A549 (cell line): ENCODE results near the gene MRPS22. TPM values are rescaled to one million over a fixed set of nuclear protein-coding genes. Genes with fewer than 3 reads are reported as not detected.

Experiments
- ATAC-seq, 2 experiments: fragments of 200-7000 bp in 1 of 2; fragments of >200 bp in 1 of 2; cut with Nextera tagmentation in 1 of 2; cut with Tn5 transposase in 1 of 2; 3 replicates each; pipeline versions ENCODE4 v1.8.0 to v1.9.1; 2018 to 2020; ENCODE audit warnings: mild to moderate bottlenecking in 1 of 2, moderate library complexity in 1 of 2
- CTCF ChIA-PET: fragments of 300-600 bp; sonication (Branson Sonifier 250); formaldehyde crosslinking; extraction: SDS; loops from one replicate; lab custom pipeline; 2021; ENCODE audit warnings: antibody characterized with exemption, inconsistent platforms; lab: Yijun Ruan, JAX
- POLR2A ChIA-PET: fragments of 350-600 bp; formaldehyde crosslinking; extraction: SDS; loops from one replicate; lab custom pipeline; 2021; ENCODE audit warnings: antibody characterized with exemption, inconsistent platforms; lab: Yijun Ruan, JAX
- DNase-seq, 2 experiments: peaks; one replicate each; pipeline versions ENCODE4 v3.0.0 to v3.0.0-alpha.2; 2011 to 2016; ENCODE audit warnings: low read depth in 1 of 2, low spot score in 1 of 2
- FAIRE-seq: peaks from 2 replicates; lab custom pipeline; 2011; peaks lifted over from hg19 to GRCh38; lab: Jason Lieb, UNC
- H3K27ac ChIP-seq, 2 experiments: fragments of >200 bp; sonication (Bioruptor Twin); formaldehyde crosslinking; 3 replicates each; pipeline ENCODE4 v1.5.1; 2016 to 2017
- H3K4me1 ChIP-seq: fragments of >200 bp; sonication (Bioruptor Twin); formaldehyde crosslinking; 3 replicates; pipeline ENCODE4 v1.6.1; 2016
- H3K4me2 ChIP-seq: fragments of >200 bp; sonication (Bioruptor Twin); formaldehyde crosslinking; 3 replicates; pipeline ENCODE4 v1.6.1; 2016
- H3K4me3 ChIP-seq: fragments of >200 bp; sonication (Bioruptor Twin); formaldehyde crosslinking; 3 replicates; pipeline ENCODE4 v1.5.1; 2016
- H3K9me3 ChIP-seq: fragments of >200 bp; sonication (Bioruptor Twin); formaldehyde crosslinking; 3 replicates; pipeline ENCODE4 v1.6.1; 2016
- BCL3 ChIP-seq: fragments of >200 bp; sonication (Bioruptor Twin); formaldehyde crosslinking; IDR thresholded peaks from 3 replicates; pipeline ENCODE4 v1.6.1; 2016
- BHLHE40 ChIP-seq: IDR thresholded peaks from 2 replicates; pipeline ENCODE4 v1.6.1; 2012; ENCODE audit warnings: low read depth, low read length, inconsistent platforms
- CEBPB ChIP-seq, 2 experiments: fragments of >200 bp in 1 of 2; sonication (Bioruptor Twin) in 1 of 2; formaldehyde crosslinking in 1 of 2; IDR thresholded peaks; 2 replicates each; pipeline ENCODE4 v1.6.1; 2012 to 2016
- E2F6 ChIP-seq: IDR thresholded peaks from 2 replicates; pipeline ENCODE4 v1.6.1; 2012; ENCODE audit warnings: low read depth, borderline replicate concordance
- EP300 ChIP-seq, 2 experiments: fragments of >200 bp; sonication (Bioruptor Twin); formaldehyde crosslinking; IDR thresholded peaks; 2 replicates in 1 of 2; 3 replicates in 1 of 2; pipeline ENCODE4 v1.6.1; 2016 to 2017
- FOSL2 ChIP-seq, 2 experiments: fragments of 450-650 bp in 1 of 2; fragments of >200 bp in 1 of 2; sonication (Bioruptor Twin) in 1 of 2; formaldehyde crosslinking; IDR thresholded peaks; 2 replicates each; pipeline versions ENCODE4 v1.5.0 to v1.6.1; 2016 to 2020; ENCODE audit warnings: mild to moderate bottlenecking in 1 of 2, moderate library complexity in 1 of 2
- FOXS1 ChIP-seq: fragments of 250-450 bp; sonication (Bioruptor Pico); IDR thresholded peaks from 2 replicates; pipeline ENCODE4 v1.5.0; 2020; ENCODE audit warnings: mild to moderate bottlenecking, moderate library complexity
- HEYL ChIP-seq: fragments of 250-450 bp; sonication (Bioruptor Pico); IDR thresholded peaks from 2 replicates; pipeline ENCODE4 v1.8.0; 2021; ENCODE audit warnings: mild to moderate bottlenecking, moderate library complexity
- HOXA7 ChIP-seq: fragments of 250-450 bp; sonication (Bioruptor Pico); IDR thresholded peaks from 2 replicates; pipeline ENCODE4 v1.5.0; 2020; ENCODE audit warnings: mild to moderate bottlenecking, moderate library complexity
- HOXB13 ChIP-seq: fragments of 250-450 bp; sonication (Bioruptor Pico); IDR thresholded peaks from 2 replicates; pipeline ENCODE4 v1.5.0; 2020; ENCODE audit warnings: low read depth, mild to moderate bottlenecking, moderate library complexity
- JUN ChIP-seq, 2 experiments: fragments of >200 bp; sonication (Bioruptor Twin); formaldehyde crosslinking; IDR thresholded peaks; 2 replicates in 1 of 2; 3 replicates in 1 of 2; pipeline ENCODE4 v1.6.1; 2016 to 2017
- JUNB ChIP-seq: fragments of >200 bp; sonication (Bioruptor Twin); formaldehyde crosslinking; IDR thresholded peaks from 2 replicates; pipeline ENCODE4 v1.6.1; 2016
- MAX ChIP-seq: IDR thresholded peaks from 2 replicates; pipeline ENCODE4 v1.6.1; 2012
- MAZ ChIP-seq: fragments of 150-350 bp; IDR thresholded peaks from 2 replicates; pipeline ENCODE4 v1.6.1; 2014; ENCODE audit warnings: antibody characterized with exemption, low read depth, low read length, borderline replicate concordance
- NFE2L2 ChIP-seq: fragments of 150-350 bp; conservative IDR thresholded peaks from 2 replicates; pipeline ENCODE4 v1.6.1; 2014; ENCODE audit warnings: low read length
- PHF8 ChIP-seq: fragments of 200-600 bp; sonication (generic); IDR thresholded peaks from 2 replicates; pipeline ENCODE4 v1.6.1; 2016; ENCODE audit warnings: low read depth, mild to moderate bottlenecking, antibody characterized with exemption, moderate library complexity, borderline replicate concordance
- RAD21 ChIP-seq, 2 experiments: fragments of >200 bp in 1 of 2; sonication (Bioruptor Twin) in 1 of 2; formaldehyde crosslinking in 1 of 2; IDR thresholded peaks in 1 of 2; conservative IDR thresholded peaks in 1 of 2; 2 replicates in 1 of 2; 3 replicates in 1 of 2; pipeline ENCODE4 v1.6.1; 2012 to 2018; ENCODE audit warnings: inconsistent platforms in 1 of 2
- RARB ChIP-seq: fragments of 250-450 bp; sonication (Bioruptor Pico); IDR thresholded peaks from 2 replicates; pipeline ENCODE4 v1.8.0; 2021; ENCODE audit warnings: mild to moderate bottlenecking, moderate library complexity
- REST ChIP-seq: fragments of 200-600 bp; sonication (generic); IDR thresholded peaks from 2 replicates; pipeline ENCODE4 v1.6.1; 2016; ENCODE audit warnings: antibody characterized with exemption, mild to moderate bottlenecking, moderate library complexity
- SREBF2 ChIP-seq: fragments of 450-650 bp; IDR thresholded peaks from 2 replicates; pipeline ENCODE4 v1.6.1; 2014; ENCODE audit warnings: mild to moderate bottlenecking, moderate library complexity
- TFCP2L1 ChIP-seq: fragments of 250-450 bp; sonication (Bioruptor Pico); IDR thresholded peaks from 2 replicates; pipeline ENCODE4 v1.5.0; 2021; ENCODE audit warnings: mild to moderate bottlenecking
- ZC3H11A ChIP-seq: fragments of 450-650 bp; IDR thresholded peaks from 2 replicates; pipeline ENCODE4 v1.6.1; 2014; ENCODE audit warnings: antibody characterized with exemption, mild to moderate bottlenecking
- ZFP36 ChIP-seq: fragments of 450-650 bp; IDR thresholded peaks from 2 replicates; pipeline ENCODE4 v1.6.1; 2014; ENCODE audit warnings: borderline replicate concordance; ENCODE audit not compliant: partially characterized antibody
- WGBS: methylation state at CpG from one replicate; pipeline ENCODE4 v1.1.6; 2017; ENCODE audit errors: missing lambda C conversion rate; 5-methylcytosine and 5-hydroxymethylcytosine counted together
- polyA plus RNA-seq, 4 experiments: library from polyadenylated mRNA; depleted of rRNA in 3 of 4; stranded (reverse); fragments of >200 nt; fragmentation: RNase III in 1 of 4; extraction: RNeasy Plus Mini Kit Qiagen cat#74134 plus additional on column Dnase treatment in 1 of 4; gene quantifications; 2 replicates in 3 of 4; 3 replicates in 1 of 4; pipeline ENCODE4 v1.2.3, GENCODE V29; 2011 to 2017

MRPS22 gene
- polyA plus RNA-seq, 2 of the 4 experiments (the other 2 are of a cell fraction) = 47.3 to 57.3 TPM

- Histone ChIP-seq H3K9me3 (no peaks in the 10 kb centered on the region), H3K4me3 (no peak overlapping the region), H3K4me2 (no peak overlapping the region), H3K4me1 (peaks cover 43% of the 10 kb centered on the region), H3K27ac (peak overlapping the region in 1 of 2 experiments; percentile 60; a peak in 2 of 6 replicates)
- FAIRE-seq = no peak
- TF ChIP-seq ZFP36 (no peak), HEYL (no peak), MAZ (no peak), JUNB (no peak), CEBPB (IDR thresholded peaks at IDR 0.05) (no peak), FOSL2 (IDR thresholded peaks at IDR 0.05) (no peak), FOSL2 (CRISPR knock-in tag; IDR thresholded peaks at IDR 0.05) (no peak), EP300 (IDR thresholded peaks at IDR 0.05) (no peak)
- DNase-seq = no peak
- POLR2A ChIA-PET = no interaction called here
- CTCF ChIA-PET = interaction anchor here (0.8 to 3.4 kb wide), 5 partner anchors 9 to 186 kb away, joined by 3 to 9 read pairs (median 3); no protein-coding TSS in a partner anchor
- ATAC-seq = no peak
- 98% methylated on average over 4 of the region's 6 CpGs for WGBS
These were observed 46.1 kb upstream of the MRPS22 start for GRCh38 chr3:139297588-139298311.

GRCh38 chr3:139299261-139300132 lies 44.3 kb upstream of the MRPS22 start:
- peaks cover 43% of the 10 kb centered on the region for H3K4me1 ChIP-seq
- peak in 1 of 2 experiments; percentile 69; a peak in 3 of 6 replicates for ATAC-seq
- no peak for FAIRE-seq

GRCh38 chr3:139300416-139300815 lies 43.4 kb upstream of the MRPS22 start:
- 92% methylated on average over 3 of the region's 3 CpGs for WGBS
- no peak for FAIRE-seq
- Histone ChIP-seq H3K4me2 (no peak overlapping the region), H3K4me3 (no peak overlapping the region), H3K27ac (peak overlapping the region; percentile 64 to 91)
- no peak for TF ChIP-seq HOXB13 (CRISPR knock-in tag)
- TF ChIP-seq CEBPB (IDR thresholded peaks at IDR 0.05) = no peak
- no peak for TF ChIP-seq REST
- no peak for TF ChIP-seq TFCP2L1 (CRISPR knock-in tag)
- no peak for TF ChIP-seq HOXA7 (CRISPR knock-in tag)
- no peak for TF ChIP-seq ZC3H11A
- no peak for TF ChIP-seq RAD21 (conservative IDR thresholded peaks at IDR 0.05 in 1 of 2, IDR thresholded peaks at IDR 0.05 in 1 of 2)
- no peak for TF ChIP-seq MAX
- no peak for TF ChIP-seq NFE2L2
- TF ChIP-seq, all 56 proteins: peak for 0
- no peak for ATAC-seq
- Histone ChIP-seq H3K9me3 (no peaks in the 10 kb centered on the region), H3K4me1 (peaks cover 43% of the 10 kb centered on the region)
- ChIA-PET POLR2A (no interaction called here), CTCF (interaction anchor here (1.2 to 4.8 kb wide), 3 partner anchors 17 to 189 kb away, joined by 6 to 21 read pairs (median 8); no protein-coding TSS in a partner anchor)
- DNase-seq = no peak

More at GRCh38 chr3:139299261-139300132, 44.3 kb upstream of the MRPS22 start:
- H3K4me2 ChIP-seq = peak overlapping the region; percentile 59
- peak; percentile 31 to 61 for DNase-seq
- WGBS = 46% methylated on average over 3 of the region's 14 CpGs
- POLR2A ChIA-PET = no interaction called here
- H3K27ac ChIP-seq = peak overlapping the region; percentile 64 to 91
- TF ChIP-seq E2F6 (no peak), JUN (IDR thresholded peaks at IDR 0.05) (0 out of 5 replicates have a peak, but pooled peaks of 1 of the 2 experiments have one; percentile 31), FOSL2 (IDR thresholded peaks at IDR 0.05) (peak; percentile 31; the same call in 1 of the 2 replicates), FOSL2 (CRISPR knock-in tag; IDR thresholded peaks at IDR 0.05) (peak; percentile 89), RARB (no peak), BHLHE40 (no peak), PHF8 (no peak), BCL3 (no peak), SREBF2 (no peak), FOXS1 (CRISPR knock-in tag) (no peak)
- TF ChIP-seq, all 56 proteins: peak for 2
- H3K9me3 ChIP-seq = no peaks in the 10 kb centered on the region
- CTCF ChIA-PET = interaction anchor here (2.8 to 4.8 kb wide), 3 partner anchors 18 to 188 kb away, joined by 8 to 21 read pairs (median 9); no protein-coding TSS in a partner anchor
- H3K4me3 ChIP-seq = no peak overlapping the region
